Chondrocyte (in vitro differentiated cells): Measurements from ENCODE around the gene CTNNA2. TPM values are rescaled to one million over a fixed set of nuclear protein-coding genes. Genes with fewer than 3 reads are reported as not detected.

ENCODE experiments used
- DNase-seq: peaks from one replicate; pipeline ENCODE4 v3.0.0; 2021; ENCODE audit warnings: mixed read lengths, low spot score
- H3K27ac Mint-ChIP-seq: one replicate; pipeline ENCODE4 v1.8.0; 2021; ENCODE audit warnings: mild to moderate bottlenecking, moderate library complexity, mixed read lengths; ENCODE audit not compliant: unreplicated experiment
- H3K27me3 Mint-ChIP-seq: 2 replicates; pipeline ENCODE4 v1.8.0; 2021; ENCODE audit warnings: low read depth, mixed read lengths
- H3K36me3 Mint-ChIP-seq: 2 replicates; pipeline ENCODE4 v1.8.0; 2021; ENCODE audit warnings: low read depth, mixed read lengths
- H3K4me1 Mint-ChIP-seq: 2 replicates; pipeline ENCODE4 v1.8.0; 2021; ENCODE audit warnings: low read depth, mild to moderate bottlenecking, mixed read lengths
- H3K4me3 Mint-ChIP-seq: one replicate; pipeline ENCODE4 v1.8.0; 2021; ENCODE audit warnings: mild to moderate bottlenecking, moderate library complexity, mixed read lengths; ENCODE audit not compliant: unreplicated experiment
- H3K9me3 Mint-ChIP-seq: 2 replicates; pipeline ENCODE4 v1.8.0; 2021; ENCODE audit warnings: low read depth, mixed read lengths
- CTCF ChIP-seq: fragments of 200-600 bp; sonication (generic); IDR thresholded peaks from 2 replicates; pipeline ENCODE4 v1.5.0; 2021; ENCODE audit warnings: antibody characterized with exemption, mild to moderate bottlenecking, moderate library complexity
- total RNA-seq: library from RNA; stranded (reverse); gene quantifications from 3 replicates; pipeline ENCODE4 v1.2.1, GENCODE V29; 2021

CTNNA2 gene
- total RNA-seq, 1 donor from 2014 or later, result not detected

- H3K36me3 Mint-ChIP-seq, result no peaks in the 10 kb centered on the region
- no peak overlapping the region for H3K4me3 Mint-ChIP-seq
- H3K9me3 Mint-ChIP-seq, result no peaks in the 10 kb centered on the region
- no peaks in the 10 kb centered on the region for H3K27me3 Mint-ChIP-seq
- H3K4me1 Mint-ChIP-seq, result no peaks in the 10 kb centered on the region
- no peak for TF ChIP-seq CTCF
- no peak overlapping the region for H3K27ac Mint-ChIP-seq
- no peak for DNase-seq
Observed at GRCh38 chr2:80113399-80113798, 600.5 kb downstream of the CTNNA2 start.

- Mint-ChIP-seq H3K9me3 (no peaks in the 10 kb centered on the region), H3K4me3 (no peak overlapping the region), H3K4me1 (no peaks in the 10 kb centered on the region), H3K27ac (no peak overlapping the region), H3K27me3 (no peaks in the 10 kb centered on the region), H3K36me3 (no peaks in the 10 kb centered on the region)
- DNase-seq, result no peak
- TF ChIP-seq CTCF, result no peak
Observed at GRCh38 chr2:80114812-80115211, 602.0 kb downstream of the CTNNA2 start.

- no peak for TF ChIP-seq CTCF
- DNase-seq, result no peak
- H3K27me3 Mint-ChIP-seq, result no peaks in the 10 kb centered on the region
- H3K4me3 Mint-ChIP-seq, result no peak overlapping the region
- H3K9me3 Mint-ChIP-seq, result no peaks in the 10 kb centered on the region
- no peaks in the 10 kb centered on the region for H3K4me1 Mint-ChIP-seq
- no peak overlapping the region for H3K27ac Mint-ChIP-seq
- H3K36me3 Mint-ChIP-seq, result no peaks in the 10 kb centered on the region
Observed at GRCh38 chr2:80117401-80117800, 604.5 kb downstream of the CTNNA2 start.

GRCh38 chr2:80120866-80121265 lies 608.0 kb downstream of the CTNNA2 start:
- H3K36me3 Mint-ChIP-seq, result no peaks in the 10 kb centered on the region
- no peak overlapping the region for H3K27ac Mint-ChIP-seq
- H3K4me3 Mint-ChIP-seq, result no peak overlapping the region
- DNase-seq, result no peak
- no peak for TF ChIP-seq CTCF
- no peaks in the 10 kb centered on the region for H3K27me3 Mint-ChIP-seq
- no peaks in the 10 kb centered on the region for H3K9me3 Mint-ChIP-seq
- H3K4me1 Mint-ChIP-seq, result no peaks in the 10 kb centered on the region

- H3K36me3 Mint-ChIP-seq, result no peaks in the 10 kb centered on the region
- no peaks in the 10 kb centered on the region for H3K4me1 Mint-ChIP-seq
- no peak overlapping the region for H3K4me3 Mint-ChIP-seq
- no peak for TF ChIP-seq CTCF
- H3K9me3 Mint-ChIP-seq, result no peaks in the 10 kb centered on the region
- no peaks in the 10 kb centered on the region for H3K27me3 Mint-ChIP-seq
- DNase-seq, result no peak
- no peak overlapping the region for H3K27ac Mint-ChIP-seq
Observed at GRCh38 chr2:80122675-80123074, 609.8 kb downstream of the CTNNA2 start.
